Bronchial epithelial cell (primary cell): ENCODE measurements around the gene AGPAT3. TPM values are rescaled to one million over a fixed set of nuclear protein-coding genes. Genes with fewer than 3 reads are reported as not detected.
"Not testable (repeated sequence)": the region's sequence is repeated elsewhere in the genome, so short reads cannot be mapped to it uniquely, and the experiment has no call there.

Experiments used
- DNase-seq: peaks from one replicate; pipeline ENCODE4 v3.0.0-alpha.2; 2010; ENCODE audit warnings: low read depth
- FAIRE-seq: peaks from 2 replicates; lab custom pipeline; 2011; peaks lifted over from hg19 to GRCh38; lab: Jason Lieb, UNC
- H3K27me3 ChIP-seq: 2 replicates; pipeline ENCODE4 v1.5.1; 2011; ENCODE audit warnings: low read length; ENCODE audit not compliant: control insufficient read depth, insufficient read depth
- H3K36me3 ChIP-seq: 2 replicates; pipeline ENCODE4 v1.5.1; 2011; ENCODE audit warnings: low read length; ENCODE audit not compliant: control insufficient read depth, insufficient read depth
- H3K4me3 ChIP-seq: 2 replicates; pipeline ENCODE4 v1.5.1; 2011; ENCODE audit warnings: mild to moderate bottlenecking, low read depth, low read length, control low read depth
- total RNA-seq: library from RNA; depleted of rRNA; stranded (reverse); fragments of >200 nt; gene quantifications from 2 replicates; pipeline ENCODE4 v1.2.1, GENCODE V29; 2014
- TF ChIP-seq, protein P1 (sequence below): IDR thresholded peaks from 2 replicates; pipeline ENCODE4 v1.5.1; 2011; ENCODE audit warnings: mild to moderate bottlenecking, moderate library complexity, low read length, control low read depth, inconsistent platforms; ENCODE audit not compliant: insufficient read depth, severe bottlenecking

The AGPAT3 gene
- total RNA-seq, 1 donor from 2014 or later, result 40.5 TPM

DNA sequence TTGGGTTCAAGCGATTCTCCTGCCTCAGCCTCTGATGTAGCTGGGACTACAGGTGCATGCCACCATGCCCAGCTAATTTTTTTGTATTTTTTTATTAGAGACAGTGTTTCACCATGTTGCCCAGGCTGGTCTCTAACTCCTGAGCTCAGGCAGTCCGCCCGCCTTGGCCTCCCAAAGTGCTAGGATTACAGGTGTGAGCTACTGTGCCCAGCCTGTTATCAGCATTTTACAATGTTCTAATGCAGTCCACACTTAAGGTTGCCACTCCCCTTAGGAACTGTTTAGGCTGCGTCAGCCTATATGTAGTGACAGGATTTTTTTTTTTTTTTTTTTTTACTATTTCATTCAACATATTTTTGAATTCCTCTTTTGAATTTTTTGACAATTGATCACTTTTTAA, 30.2 kb downstream of the AGPAT3 start:
- Histone ChIP-seq H3K27me3 (no peaks in the 10 kb centered on the region), H3K4me3 (no peak overlapping the region), H3K36me3 (no peaks in the 10 kb centered on the region)
- TF ChIP-seq, protein P1, sequence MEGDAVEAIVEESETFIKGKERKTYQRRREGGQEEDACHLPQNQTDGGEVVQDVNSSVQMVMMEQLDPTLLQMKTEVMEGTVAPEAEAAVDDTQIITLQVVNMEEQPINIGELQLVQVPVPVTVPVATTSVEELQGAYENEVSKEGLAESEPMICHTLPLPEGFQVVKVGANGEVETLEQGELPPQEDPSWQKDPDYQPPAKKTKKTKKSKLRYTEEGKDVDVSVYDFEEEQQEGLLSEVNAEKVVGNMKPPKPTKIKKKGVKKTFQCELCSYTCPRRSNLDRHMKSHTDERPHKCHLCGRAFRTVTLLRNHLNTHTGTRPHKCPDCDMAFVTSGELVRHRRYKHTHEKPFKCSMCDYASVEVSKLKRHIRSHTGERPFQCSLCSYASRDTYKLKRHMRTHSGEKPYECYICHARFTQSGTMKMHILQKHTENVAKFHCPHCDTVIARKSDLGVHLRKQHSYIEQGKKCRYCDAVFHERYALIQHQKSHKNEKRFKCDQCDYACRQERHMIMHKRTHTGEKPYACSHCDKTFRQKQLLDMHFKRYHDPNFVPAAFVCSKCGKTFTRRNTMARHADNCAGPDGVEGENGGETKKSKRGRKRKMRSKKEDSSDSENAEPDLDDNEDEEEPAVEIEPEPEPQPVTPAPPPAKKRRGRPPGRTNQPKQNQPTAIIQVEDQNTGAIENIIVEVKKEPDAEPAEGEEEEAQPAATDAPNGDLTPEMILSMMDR, result no peak
- DNase-seq (no peak), FAIRE-seq (no peak)

- H3K27me3 ChIP-seq, DNase-seq, H3K36me3 ChIP-seq, H3K4me3 ChIP-seq, FAIRE-seq: not testable (repeated sequence)
These were observed 31.8 kb downstream of the AGPAT3 start for GRCh38 chr21:43896696-43897299.

GRCh38 chr21:43899307-43900077, 34.5 kb downstream of the AGPAT3 start:
- Histone ChIP-seq H3K4me3 (no peak overlapping the region), H3K36me3 (peaks cover 1% of the 10 kb centered on the region), H3K27me3 (no peaks in the 10 kb centered on the region)
- FAIRE-seq, result no peak
- TF ChIP-seq, protein P1, result no peak
- no peak for DNase-seq

DNA sequence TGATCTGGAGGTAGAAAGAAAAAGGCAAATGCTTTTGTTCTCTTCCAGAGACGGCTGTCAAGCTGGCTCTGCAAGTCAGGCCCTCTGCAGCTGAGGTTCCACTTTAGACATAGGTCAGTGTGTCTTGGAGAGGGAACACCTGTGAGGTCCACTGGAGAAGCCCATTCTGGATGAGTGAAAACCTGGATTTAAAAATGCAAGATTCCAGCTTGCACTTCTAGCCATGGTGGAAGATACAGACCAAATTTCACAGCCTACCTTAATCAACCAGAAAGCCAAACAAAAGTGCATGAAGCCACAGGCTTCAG, 35.0 kb downstream of the AGPAT3 start:
- DNase-seq, result no peak
- Histone ChIP-seq H3K27me3 (no peaks in the 10 kb centered on the region), H3K36me3 (peaks cover 3% of the 10 kb centered on the region), H3K4me3 (no peak overlapping the region)
- no peak for FAIRE-seq
- TF ChIP-seq, protein P1, result no peak

GRCh38 chr21:43900690-43901089, 35.7 kb downstream of the AGPAT3 start:
- no peak for DNase-seq
- FAIRE-seq, result no peak
- TF ChIP-seq, protein P1, result no peak
- Histone ChIP-seq H3K4me3 (no peak overlapping the region), H3K36me3 (peaks cover 3% of the 10 kb centered on the region), H3K27me3 (no peaks in the 10 kb centered on the region)

- FAIRE-seq (no peak), DNase-seq (no peak)
- H3K4me3 ChIP-seq, result no peak overlapping the region
- no peaks in the 10 kb centered on the region for H3K27me3 ChIP-seq
- TF ChIP-seq, protein P1, result no peak
- peaks cover 3% of the 10 kb centered on the region for H3K36me3 ChIP-seq
These were observed 37.4 kb downstream of the AGPAT3 start for GRCh38 chr21:43902441-43902840.
